ENCODE measurements around the gene SPIN1.

DNA sequence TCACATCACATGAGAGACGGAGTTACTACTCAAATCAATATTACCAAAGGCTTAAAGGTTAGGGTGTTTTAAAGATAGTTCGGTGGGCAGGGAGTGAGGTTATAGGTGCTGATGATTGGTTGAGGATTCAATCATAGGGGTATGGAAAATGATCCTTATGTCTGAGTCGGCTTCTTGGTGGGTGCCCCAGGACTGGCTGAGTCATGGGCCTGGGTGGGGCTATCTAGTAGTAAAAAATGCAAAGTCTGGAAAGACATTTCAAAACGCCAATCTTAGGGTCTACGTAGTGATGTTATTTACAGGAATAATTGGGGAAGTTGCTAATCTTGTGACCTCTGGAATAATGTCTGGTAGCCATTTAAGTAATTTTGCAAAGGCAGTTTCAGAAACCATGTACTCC is 15.2 kb upstream of the SPIN1 start:
- TF ChIP-seq, protein P1, sequence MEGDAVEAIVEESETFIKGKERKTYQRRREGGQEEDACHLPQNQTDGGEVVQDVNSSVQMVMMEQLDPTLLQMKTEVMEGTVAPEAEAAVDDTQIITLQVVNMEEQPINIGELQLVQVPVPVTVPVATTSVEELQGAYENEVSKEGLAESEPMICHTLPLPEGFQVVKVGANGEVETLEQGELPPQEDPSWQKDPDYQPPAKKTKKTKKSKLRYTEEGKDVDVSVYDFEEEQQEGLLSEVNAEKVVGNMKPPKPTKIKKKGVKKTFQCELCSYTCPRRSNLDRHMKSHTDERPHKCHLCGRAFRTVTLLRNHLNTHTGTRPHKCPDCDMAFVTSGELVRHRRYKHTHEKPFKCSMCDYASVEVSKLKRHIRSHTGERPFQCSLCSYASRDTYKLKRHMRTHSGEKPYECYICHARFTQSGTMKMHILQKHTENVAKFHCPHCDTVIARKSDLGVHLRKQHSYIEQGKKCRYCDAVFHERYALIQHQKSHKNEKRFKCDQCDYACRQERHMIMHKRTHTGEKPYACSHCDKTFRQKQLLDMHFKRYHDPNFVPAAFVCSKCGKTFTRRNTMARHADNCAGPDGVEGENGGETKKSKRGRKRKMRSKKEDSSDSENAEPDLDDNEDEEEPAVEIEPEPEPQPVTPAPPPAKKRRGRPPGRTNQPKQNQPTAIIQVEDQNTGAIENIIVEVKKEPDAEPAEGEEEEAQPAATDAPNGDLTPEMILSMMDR (IDR thresholded peaks at IDR 0.05; ENCODE audit: extremely low read depth in 1 of 2, insufficient read depth in 1 of 2, low read depth in 1 of 2, low read length in 2 of 2) = no peak
- TF ChIP-seq POLR2AphosphoS5 (IDR thresholded peaks at IDR 0.05; ENCODE audit: insufficient read depth, low read depth, low read length) (no peak), EZH2 (IDR thresholded peaks at IDR 0.05; ENCODE audit: borderline replicate concordance, low read depth, low read length, severe bottlenecking) (no peak), POLR2A (IDR thresholded peaks at IDR 0.05; ENCODE audit: low read depth, low read length) (no peak), JUN (IDR thresholded peaks at IDR 0.05; ENCODE audit: borderline replicate concordance, insufficient read depth, insufficient read length, low read depth) (no peak), GATA2 (IDR thresholded peaks at IDR 0.05; ENCODE audit: insufficient read depth, insufficient read length, low read depth, low read length) (no peak), MYC (IDR thresholded peaks at IDR 0.05; ENCODE audit: low read depth, low read length) (no peak)
- TF ChIP-seq, protein P2, sequence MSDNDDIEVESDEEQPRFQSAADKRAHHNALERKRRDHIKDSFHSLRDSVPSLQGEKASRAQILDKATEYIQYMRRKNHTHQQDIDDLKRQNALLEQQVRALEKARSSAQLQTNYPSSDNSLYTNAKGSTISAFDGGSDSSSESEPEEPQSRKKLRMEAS (IDR thresholded peaks at IDR 0.05; ENCODE audit: insufficient read depth, insufficient read length) = no peak
